ENCODE data around the gene TNFSF13B. TPM values are rescaled to one million over a fixed set of nuclear protein-coding genes. Genes with fewer than 3 reads are reported as not detected.
"Not testable (repeated sequence)": the region's sequence is repeated elsewhere in the genome, so short reads cannot be mapped to it uniquely, and the experiment has no call there.

The TNFSF13B gene
- total RNA-seq, 2 experiments from 2014 or later, result 11.5 to 11.8 TPM

- H3K27ac Mint-ChIP-seq; H3K36me3 Mint-ChIP-seq; DNase-seq; POLR2A ChIA-PET; H3K9me3 Mint-ChIP-seq; H3K4me3 Mint-ChIP-seq; ATAC-seq (ENCODE audit: low read depth); H3K27me3 Mint-ChIP-seq: not testable (repeated sequence)
- H3K4me1 Mint-ChIP-seq, result peaks cover 28% of the 10 kb centered on the region
Observed at GRCh38 chr13:108267855-108268254, 1.7 kb upstream of the TNFSF13B start.

DNA sequence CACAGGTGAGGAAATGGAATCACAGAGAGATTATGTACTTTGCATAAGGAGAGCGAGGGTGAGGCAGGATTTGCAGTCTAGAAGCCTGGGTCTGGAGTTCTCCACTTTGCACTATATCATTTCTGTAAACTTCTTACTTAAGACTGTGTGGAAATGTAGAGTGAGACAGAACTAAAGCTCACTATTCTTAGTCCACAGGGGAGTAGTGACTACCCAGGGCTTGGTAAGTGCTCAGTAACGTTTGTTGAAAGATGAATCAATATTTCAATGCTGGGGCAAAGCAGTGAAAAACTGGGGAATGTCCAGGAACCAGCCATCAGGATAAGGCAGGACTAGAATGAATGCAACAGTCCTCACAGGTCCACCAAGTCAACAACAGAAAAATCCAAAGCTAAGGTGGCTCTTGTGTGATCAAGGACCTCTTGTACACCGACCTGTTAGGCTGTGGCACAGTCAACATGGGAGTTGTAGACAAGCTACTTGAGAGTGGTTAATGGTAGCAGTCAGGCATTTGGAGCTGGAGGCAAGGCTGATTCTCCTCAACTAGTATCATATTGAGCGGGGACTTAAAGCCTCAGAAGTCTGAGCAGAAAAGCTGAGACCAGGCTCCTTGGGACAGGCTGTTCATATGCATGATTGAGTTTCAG lies 929 bp upstream of the TNFSF13B start:
- H3K27ac Mint-ChIP-seq, result peak overlapping the region; percentile 68
- peaks cover 31% of the 10 kb centered on the region for H3K4me1 Mint-ChIP-seq
- POLR2A ChIA-PET, result interaction anchor here (1.7 to 2.0 kb wide), 2 partner anchors 50 to 55 kb away, joined by 8 to 10 read pairs; partner anchors contain the start of gene ABHD13
- H3K9me3 Mint-ChIP-seq, result no peaks in the 10 kb centered on the region
- peaks cover 11% of the 10 kb centered on the region for H3K36me3 Mint-ChIP-seq
- DNase-seq, result no peak
- H3K27me3 Mint-ChIP-seq, result no peaks in the 10 kb centered on the region
- H3K4me3 Mint-ChIP-seq, result no peak overlapping the region
- ATAC-seq (ENCODE audit: low read depth), result no peak

GRCh38 chr13:108270442-108270841 lies 924 bp downstream of the TNFSF13B start:
- peaks cover 31% of the 10 kb centered on the region for H3K4me1 Mint-ChIP-seq
- DNase-seq, result no peak
- peak overlapping the region; percentile 77 for H3K4me3 Mint-ChIP-seq
- H3K27ac Mint-ChIP-seq, result peak overlapping the region; percentile 85
- no peaks in the 10 kb centered on the region for H3K27me3 Mint-ChIP-seq
- peak; percentile 41 for ATAC-seq (ENCODE audit: low read depth)
- no peaks in the 10 kb centered on the region for H3K9me3 Mint-ChIP-seq
- peaks cover 7% of the 10 kb centered on the region for H3K36me3 Mint-ChIP-seq
- POLR2A ChIA-PET, result interaction anchor here (0.8 to 2.0 kb wide), 5 partner anchors 37 to 57 kb away, joined by 3 to 10 read pairs (median 6); partner anchors contain the start of genes ABHD13 and LIG4

- Mint-ChIP-seq H3K36me3 (peaks cover 10% of the 10 kb centered on the region), H3K9me3 (no peaks in the 10 kb centered on the region), H3K4me1 (peaks cover 20% of the 10 kb centered on the region), H3K27ac (no peak overlapping the region), H3K4me3 (peak overlapping the region; percentile 40), H3K27me3 (no peaks in the 10 kb centered on the region)
- no peak for ATAC-seq (ENCODE audit: low read depth)
- POLR2A ChIA-PET, result no interaction called here
- DNase-seq, result no peak
Observed at GRCh38 chr13:108272333-108272732, 2.8 kb downstream of the TNFSF13B start.

DNA sequence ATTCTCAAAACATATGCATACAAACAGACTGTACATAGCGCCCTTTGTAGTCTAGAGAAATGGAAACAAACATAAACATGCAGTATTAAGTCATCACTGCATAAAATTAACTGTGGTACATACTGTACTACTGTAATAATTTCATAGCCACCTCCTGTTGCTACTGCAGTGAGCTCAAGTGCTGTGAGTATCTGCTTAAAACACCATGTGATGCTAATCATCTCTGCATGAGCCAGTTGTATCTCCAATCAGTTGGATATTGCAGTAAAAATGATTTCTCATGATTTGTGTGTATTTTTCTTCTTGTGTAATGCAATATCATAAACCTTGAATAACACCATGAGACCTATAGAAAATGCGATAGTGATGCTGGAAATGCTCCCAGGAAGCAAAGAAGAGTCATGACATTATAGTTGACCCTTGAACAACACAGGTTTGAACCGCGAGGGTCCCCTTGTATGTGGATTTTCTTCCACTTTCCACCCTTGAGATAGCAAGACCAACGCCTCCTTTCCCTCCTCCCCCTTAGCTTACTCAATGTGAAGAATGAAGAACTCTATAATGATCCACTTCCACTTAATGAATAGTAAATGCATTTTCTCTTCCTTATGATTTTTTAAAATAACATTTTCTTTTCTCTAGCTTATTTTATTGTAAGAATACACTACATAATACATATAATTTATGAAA lies 4.1 kb downstream of the TNFSF13B start:
- Mint-ChIP-seq H3K36me3 (peaks cover 8% of the 10 kb centered on the region), H3K4me3 (no peak overlapping the region), H3K27me3 (no peaks in the 10 kb centered on the region), H3K4me1 (peaks cover 20% of the 10 kb centered on the region), H3K27ac (no peak overlapping the region), H3K9me3 (no peaks in the 10 kb centered on the region)
- POLR2A ChIA-PET, result no interaction called here
- no peak for DNase-seq
- no peak for ATAC-seq (ENCODE audit: low read depth)

GRCh38 chr13:108274718-108275117 lies 5.2 kb downstream of the TNFSF13B start:
- ATAC-seq (ENCODE audit: low read depth) (no peak), DNase-seq (no peak)
- H3K4me3 Mint-ChIP-seq, result no peak overlapping the region
- H3K27ac Mint-ChIP-seq, result no peak overlapping the region
- peaks cover 15% of the 10 kb centered on the region for H3K4me1 Mint-ChIP-seq
- peaks cover 8% of the 10 kb centered on the region for H3K36me3 Mint-ChIP-seq
- no peaks in the 10 kb centered on the region for H3K27me3 Mint-ChIP-seq
- no peaks in the 10 kb centered on the region for H3K9me3 Mint-ChIP-seq
- POLR2A ChIA-PET, result no interaction called here

GRCh38 chr13:108276060-108276459 lies 6.5 kb downstream of the TNFSF13B start:
- Mint-ChIP-seq H3K4me3 (no peak overlapping the region), H3K27ac (no peak overlapping the region), H3K9me3 (no peaks in the 10 kb centered on the region), H3K36me3 (peaks cover 13% of the 10 kb centered on the region), H3K4me1 (peaks cover 10% of the 10 kb centered on the region), H3K27me3 (no peaks in the 10 kb centered on the region)
- DNase-seq (no peak), ATAC-seq (ENCODE audit: low read depth) (no peak)
- POLR2A ChIA-PET, result no interaction called here

DNA sequence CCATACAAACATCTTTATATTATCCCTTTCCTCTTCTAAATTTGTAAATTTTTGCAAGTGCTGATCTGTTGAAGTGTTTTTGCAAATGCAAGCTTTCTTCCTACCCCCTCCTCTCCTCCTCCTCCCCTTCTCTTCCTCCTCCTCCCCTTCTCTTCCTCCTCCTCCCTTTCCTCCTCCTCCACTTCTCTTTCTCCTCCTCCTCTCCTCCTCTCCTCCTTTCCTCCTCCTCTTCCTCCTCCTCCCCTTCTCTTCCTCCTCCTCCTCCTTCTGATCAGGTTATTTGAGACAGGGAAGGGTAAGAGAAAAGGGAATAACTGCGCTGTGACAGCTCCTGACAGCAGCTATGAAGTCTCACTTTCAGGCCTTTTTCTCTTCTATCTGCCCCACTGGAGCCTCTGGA lies 8.9 kb downstream of the TNFSF13B start:
- DNase-seq (no peak), ATAC-seq (ENCODE audit: low read depth) (no peak)
- POLR2A ChIA-PET, result no interaction called here
- H3K9me3 Mint-ChIP-seq, result no peaks in the 10 kb centered on the region
- no peak overlapping the region for H3K27ac Mint-ChIP-seq
- H3K27me3 Mint-ChIP-seq, result no peaks in the 10 kb centered on the region
- H3K4me3 Mint-ChIP-seq, result no peak overlapping the region
- H3K36me3 Mint-ChIP-seq, result peaks cover 11% of the 10 kb centered on the region
- H3K4me1 Mint-ChIP-seq, result peaks cover 5% of the 10 kb centered on the region

DNA sequence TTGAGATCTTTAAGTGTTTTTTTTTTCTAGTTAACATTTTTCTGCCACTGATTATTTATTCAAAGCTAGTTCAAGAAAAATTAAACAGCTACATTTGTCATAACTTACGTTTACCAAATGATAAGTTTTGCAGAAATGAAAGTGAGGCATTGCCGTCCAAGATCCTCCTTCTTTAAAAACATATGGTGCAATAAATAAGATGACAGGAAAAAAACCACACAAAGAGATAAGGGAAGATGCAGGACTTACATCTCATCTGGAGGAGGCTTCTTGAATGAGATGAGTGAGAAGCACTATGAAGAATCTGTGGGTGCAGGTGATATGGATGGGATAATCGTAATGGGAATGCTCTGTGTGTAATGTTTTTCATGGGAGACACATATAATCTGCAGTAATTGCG lies 12.4 kb downstream of the TNFSF13B start:
- Mint-ChIP-seq H3K4me3 (no peak overlapping the region), H3K4me1 (peaks cover 4% of the 10 kb centered on the region), H3K36me3 (peaks cover 4% of the 10 kb centered on the region), H3K27ac (no peak overlapping the region), H3K27me3 (no peaks in the 10 kb centered on the region), H3K9me3 (no peaks in the 10 kb centered on the region)
- no peak for DNase-seq
- no peak for ATAC-seq (ENCODE audit: low read depth)
- POLR2A ChIA-PET, result interaction anchor here (1.0 kb wide), 1 partner anchor 69 kb away, joined by 4 read pairs; no protein-coding TSS in a partner anchor

- DNase-seq (no peak), ATAC-seq (ENCODE audit: low read depth) (no peak)
- Mint-ChIP-seq H3K4me1 (peaks cover 3% of the 10 kb centered on the region), H3K27me3 (no peaks in the 10 kb centered on the region), H3K9me3 (no peaks in the 10 kb centered on the region), H3K36me3 (peaks cover 4% of the 10 kb centered on the region), H3K4me3 (no peak overlapping the region), H3K27ac (no peak overlapping the region)
- POLR2A ChIA-PET, result no interaction called here
Observed at GRCh38 chr13:108283110-108283509, 13.6 kb downstream of the TNFSF13B start.

DNA sequence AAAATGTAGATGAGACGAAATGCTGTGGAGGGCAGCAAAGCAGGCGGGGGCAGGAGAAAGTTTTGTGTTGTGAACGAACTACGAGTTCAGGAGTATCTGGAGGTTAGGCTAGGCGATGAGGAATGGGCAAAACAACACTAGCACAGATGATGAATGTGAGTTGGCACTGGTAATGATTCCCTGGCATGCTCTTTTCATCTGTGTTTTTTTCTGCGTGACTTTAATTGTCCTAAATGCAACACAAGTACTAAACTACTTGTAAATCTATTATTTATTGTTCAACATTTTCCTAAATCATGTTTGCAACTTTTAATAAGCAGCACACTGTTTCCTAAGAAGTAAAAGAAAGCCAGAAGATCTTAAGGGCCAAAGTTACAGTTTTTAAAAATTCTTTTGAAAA lies 19.2 kb downstream of the TNFSF13B start:
- POLR2A ChIA-PET, result no interaction called here
- ATAC-seq (ENCODE audit: low read depth) (no peak), DNase-seq (no peak)
- Mint-ChIP-seq H3K36me3 (peaks cover 6% of the 10 kb centered on the region), H3K27me3 (no peaks in the 10 kb centered on the region), H3K4me3 (no peak overlapping the region), H3K4me1 (peaks cover 5% of the 10 kb centered on the region), H3K9me3 (no peaks in the 10 kb centered on the region), H3K27ac (no peak overlapping the region)

GRCh38 chr13:108289819-108290218 lies 20.3 kb downstream of the TNFSF13B start:
- no peak for ATAC-seq (ENCODE audit: low read depth)
- Mint-ChIP-seq H3K36me3 (peaks cover 6% of the 10 kb centered on the region), H3K4me1 (peaks cover 5% of the 10 kb centered on the region), H3K9me3 (no peaks in the 10 kb centered on the region), H3K4me3 (no peak overlapping the region), H3K27me3 (no peaks in the 10 kb centered on the region), H3K27ac (no peak overlapping the region)
- DNase-seq, result no peak
- POLR2A ChIA-PET, result no interaction called here

DNA sequence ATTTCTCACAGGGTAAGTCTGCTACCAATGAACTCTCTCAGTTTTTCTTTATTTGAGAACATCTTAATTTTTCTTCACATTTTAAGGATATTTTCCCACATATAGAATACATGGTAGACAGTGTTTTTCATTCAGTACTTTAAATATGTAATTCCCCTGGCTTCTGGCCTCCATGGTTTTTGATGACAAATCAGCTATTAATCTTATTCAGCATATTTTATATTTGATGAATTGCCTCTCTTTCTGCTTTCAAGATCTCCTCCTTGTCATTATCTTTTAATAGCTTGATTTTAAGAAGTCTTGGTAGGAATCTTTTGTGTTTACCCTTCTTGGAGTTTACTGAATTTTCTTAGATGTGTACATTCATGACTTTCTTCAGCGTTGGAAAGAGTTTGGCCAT lies 27.6 kb downstream of the TNFSF13B start:
- Mint-ChIP-seq H3K36me3 (peaks cover 24% of the 10 kb centered on the region), H3K27me3 (no peaks in the 10 kb centered on the region), H3K4me1 (no peaks in the 10 kb centered on the region), H3K9me3 (peaks cover 1% of the 10 kb centered on the region), H3K27ac (no peak overlapping the region), H3K4me3 (no peak overlapping the region)
- DNase-seq (no peak), ATAC-seq (ENCODE audit: low read depth) (no peak)
- POLR2A ChIA-PET, result no interaction called here

GRCh38 chr13:108302279-108302678 lies 32.8 kb downstream of the TNFSF13B start:
- Mint-ChIP-seq H3K27ac (no peak overlapping the region), H3K36me3 (peaks cover 26% of the 10 kb centered on the region), H3K4me3 (no peak overlapping the region), H3K4me1 (peaks cover 5% of the 10 kb centered on the region), H3K27me3 (no peaks in the 10 kb centered on the region), H3K9me3 (no peaks in the 10 kb centered on the region)
- DNase-seq (no peak), ATAC-seq (ENCODE audit: low read depth) (no peak)
- POLR2A ChIA-PET, result no interaction called here
